ENCODE data around the gene HASPIN.
A peak's percentile ranks its signal among the peaks of the same experiment; 100 is the strongest.

Gene HASPIN

GRCh38 chr17:3730881-3731429, 7.3 kb downstream of the HASPIN start:
- DNase-seq, result peak in 1 of 10 donors; percentile 21
- intact Hi-C loops (cut with DNase I), result loop anchor here (10.0 kb wide), 1 partner anchor 344 kb away; no protein-coding TSS in a partner anchor

- DNase-seq, result peak in 1 of 10 donors; percentile 12
- intact Hi-C loops (cut with DNase I), result loop anchor here (10.0 kb wide), 1 partner anchor 343 kb away; no protein-coding TSS in a partner anchor
Observed at GRCh38 chr17:3732210-3732621, 8.5 kb downstream of the HASPIN start.

- peak in 1 of 10 donors; percentile 12 for DNase-seq
- intact Hi-C loops (cut with DNase I), result loop anchor here (5.0 to 10.0 kb wide), 3 partner anchors 112 to 340 kb away; partner anchors contain the start of gene NCBP3
Observed at GRCh38 chr17:3734911-3735276, 11.2 kb downstream of the HASPIN start.

- DNase-seq, result peak in 1 of 10 donors; percentile 22
- intact Hi-C loops (cut with DNase I), result loop anchor here (5.0 to 10.0 kb wide), 3 partner anchors 112 to 339 kb away; partner anchors contain the start of gene NCBP3
Observed at GRCh38 chr17:3735515-3735914, 11.8 kb downstream of the HASPIN start.

GRCh38 chr17:3738562-3739295, 15.0 kb downstream of the HASPIN start:
- intact Hi-C loops (cut with DNase I), result loop anchor here (5.0 to 10.0 kb wide), 3 partner anchors 109 to 336 kb away; partner anchors contain the start of gene NCBP3
- peak in 9 of 10 donors; percentile 39 to 94 (median 54) for DNase-seq

GRCh38 chr17:3739422-3740124, 15.9 kb downstream of the HASPIN start:
- peak in 4 of 10 donors; percentile 17 to 79 (median 56) for DNase-seq
- intact Hi-C loops (cut with DNase I), result loop anchor here (5.0 to 10.0 kb wide), 3 partner anchors 108 to 335 kb away; partner anchors contain the start of gene NCBP3

GRCh38 chr17:3740611-3741073, 16.9 kb downstream of the HASPIN start:
- DNase-seq, result peak in 1 of 10 donors; percentile 84
- intact Hi-C loops (cut with DNase I), result no loop called here

GRCh38 chr17:3744014-3744413, 20.3 kb downstream of the HASPIN start:
- intact Hi-C loops (cut with DNase I), result no loop called here
- DNase-seq, result no peak

GRCh38 chr17:3745071-3745470, 21.4 kb downstream of the HASPIN start:
- no peak for DNase-seq
- intact Hi-C loops (cut with DNase I), result no loop called here

GRCh38 chr17:3747805-3748204, 24.1 kb downstream of the HASPIN start:
- no peak for DNase-seq
- intact Hi-C loops (cut with DNase I), result no loop called here

GRCh38 chr17:3748576-3748975, 24.9 kb downstream of the HASPIN start:
- intact Hi-C loops (cut with DNase I), result no loop called here

GRCh38 chr17:3750296-3750695, 26.6 kb downstream of the HASPIN start:
- intact Hi-C loops (cut with DNase I), result no loop called here
- DNase-seq, result no peak

More at GRCh38 chr17:3748576-3748975, 24.9 kb downstream of the HASPIN start:
- no peak for DNase-seq

GRCh38 chr17:3750926-3751325, 27.2 kb downstream of the HASPIN start:
- intact Hi-C loops (cut with DNase I), result no loop called here
- no peak for DNase-seq

GRCh38 chr17:3751836-3752235, 28.1 kb downstream of the HASPIN start:
- intact Hi-C loops (cut with DNase I), result no loop called here

GRCh38 chr17:3753624-3754023, 29.9 kb downstream of the HASPIN start:
- no peak for DNase-seq
- intact Hi-C loops (cut with DNase I), result no loop called here

More at GRCh38 chr17:3751836-3752235, 28.1 kb downstream of the HASPIN start:
- DNase-seq, result no peak

- DNase-seq, result no peak
- intact Hi-C loops (cut with DNase I), result no loop called here
Observed at GRCh38 chr17:3754066-3754457, 30.4 kb downstream of the HASPIN start.

GRCh38 chr17:3754458-3755334, 31.0 kb downstream of the HASPIN start:
- intact Hi-C loops (cut with DNase I), result no loop called here
- DNase-seq, result no peak

- no peak for DNase-seq
- intact Hi-C loops (cut with DNase I), result no loop called here
Observed at GRCh38 chr17:3755335-3756030, 31.8 kb downstream of the HASPIN start.

GRCh38 chr17:3759597-3760216, 36.0 kb downstream of the HASPIN start:
- intact Hi-C loops (cut with DNase I), result no loop called here
- DNase-seq, result no peak

Data from posterior cingulate gyrus (tissue), 11 donors.